AG09319 (cell line): ENCODE data around the gene GTF3C4.
A peak's percentile ranks its signal among the peaks of the same experiment; 100 is the strongest.

Source experiments
- DNase-seq: peaks from one replicate; pipeline ENCODE4 v3.0.0-alpha.2; 2010; ENCODE audit warnings: low read depth; ENCODE audit errors: extremely low read depth
- CTCF ChIP-seq: IDR thresholded peaks from 2 replicates; pipeline ENCODE4 v1.5.1; 2011; ENCODE audit warnings: low read depth, mild to moderate bottlenecking, inconsistent platforms, low read length, moderate library complexity

The GTF3C4 gene

GRCh38 chr9:132690696-132691095 lies 20.4 kb downstream of the GTF3C4 start:
- no peak for DNase-seq
- TF ChIP-seq CTCF: no peak

- DNase-seq: no peak
- no peak; the same call in 1 of the 2 replicates for TF ChIP-seq CTCF
Measured at GRCh38 chr9:132694144-132694543, 23.9 kb downstream of the GTF3C4 start.

- no peak for DNase-seq
- no peak for TF ChIP-seq CTCF
Measured at GRCh38 chr9:132697230-132697629, 27.0 kb downstream of the GTF3C4 start.

- DNase-seq: no peak
- no peak for TF ChIP-seq CTCF
Measured at GRCh38 chr9:132698989-132699388, 28.7 kb downstream of the GTF3C4 start.

- TF ChIP-seq CTCF: no peak
- DNase-seq: peak; percentile 4
Measured at GRCh38 chr9:132699956-132700355, 29.7 kb downstream of the GTF3C4 start.

- no peak for TF ChIP-seq CTCF
- no peak for DNase-seq
Measured at GRCh38 chr9:132702254-132702653, 32.0 kb downstream of the GTF3C4 start.

- TF ChIP-seq CTCF: no peak
Measured at GRCh38 chr9:132703336-132703735, 33.1 kb downstream of the GTF3C4 start.

More at GRCh38 chr9:132703336-132703735, 33.1 kb downstream of the GTF3C4 start:
- DNase-seq: no peak
